ENCODE data around the gene SBNO2. TPM values are rescaled to one million over a fixed set of nuclear protein-coding genes. Genes with fewer than 3 reads are reported as not detected.

SBNO2 gene
- total RNA-seq, 1 donor from 2014 or later, result 53.0 TPM

GRCh38 chr19:1138121-1138520 is 35.9 kb downstream of the SBNO2 start:
- Mint-ChIP-seq H3K4me3 (no peak overlapping the region), H3K27ac (no peak overlapping the region), H3K36me3 (peaks cover 31% of the 10 kb centered on the region), H3K4me1 (no peaks in the 10 kb centered on the region), H3K27me3 (ENCODE audit: low read depth) (no peaks in the 10 kb centered on the region), H3K9me3 (peaks cover 8% of the 10 kb centered on the region)
- no peak for TF ChIP-seq CTCF (IDR thresholded peaks at IDR 0.05; ENCODE audit: unreplicated experiment)
- DNase-seq (ENCODE audit: low spot score in 2 of 2, unreplicated experiment in 2 of 2), result no peak

- H3K27ac Mint-ChIP-seq, result peak overlapping the region; percentile 53
- no peaks in the 10 kb centered on the region for H3K4me1 Mint-ChIP-seq
- peaks cover 22% of the 10 kb centered on the region for H3K36me3 Mint-ChIP-seq
- H3K27me3 Mint-ChIP-seq (ENCODE audit: low read depth), result no peaks in the 10 kb centered on the region
- no peak overlapping the region for H3K4me3 Mint-ChIP-seq
- peaks cover 4% of the 10 kb centered on the region for H3K9me3 Mint-ChIP-seq
- no peak for TF ChIP-seq CTCF (IDR thresholded peaks at IDR 0.05; ENCODE audit: unreplicated experiment)
- no peak for DNase-seq (ENCODE audit: low spot score in 2 of 2, unreplicated experiment in 2 of 2)
These were observed 37.3 kb downstream of the SBNO2 start for GRCh38 chr19:1136621-1137317.

- no peaks in the 10 kb centered on the region for H3K27me3 Mint-ChIP-seq (ENCODE audit: low read depth)
- H3K4me1 Mint-ChIP-seq, result peaks cover 3% of the 10 kb centered on the region
- no peak for TF ChIP-seq CTCF (IDR thresholded peaks at IDR 0.05; ENCODE audit: unreplicated experiment)
- H3K9me3 Mint-ChIP-seq, result peaks cover 4% of the 10 kb centered on the region
- DNase-seq (ENCODE audit: low spot score in 2 of 2, unreplicated experiment in 2 of 2), result no peak
- H3K27ac Mint-ChIP-seq, result no peak overlapping the region
- H3K4me3 Mint-ChIP-seq, result no peak overlapping the region
- peaks cover 18% of the 10 kb centered on the region for H3K36me3 Mint-ChIP-seq
These were observed 37.9 kb downstream of the SBNO2 start for GRCh38 chr19:1136201-1136600.

GRCh38 chr19:1135454-1135853 is 38.6 kb downstream of the SBNO2 start:
- no peak overlapping the region for H3K27ac Mint-ChIP-seq
- no peaks in the 10 kb centered on the region for H3K27me3 Mint-ChIP-seq (ENCODE audit: low read depth)
- no peak for TF ChIP-seq CTCF (IDR thresholded peaks at IDR 0.05; ENCODE audit: unreplicated experiment)
- peaks cover 13% of the 10 kb centered on the region for H3K36me3 Mint-ChIP-seq
- H3K4me3 Mint-ChIP-seq, result no peak overlapping the region
- no peak for DNase-seq (ENCODE audit: low spot score in 2 of 2, unreplicated experiment in 2 of 2)
- H3K4me1 Mint-ChIP-seq, result peaks cover 3% of the 10 kb centered on the region
- H3K9me3 Mint-ChIP-seq, result peaks cover 4% of the 10 kb centered on the region

GRCh38 chr19:1134431-1134830 is 39.6 kb downstream of the SBNO2 start:
- no peaks in the 10 kb centered on the region for H3K27me3 Mint-ChIP-seq (ENCODE audit: low read depth)
- peaks cover 3% of the 10 kb centered on the region for H3K4me1 Mint-ChIP-seq
- H3K9me3 Mint-ChIP-seq, result no peaks in the 10 kb centered on the region
- H3K27ac Mint-ChIP-seq, result no peak overlapping the region
- no peak for TF ChIP-seq CTCF (IDR thresholded peaks at IDR 0.05; ENCODE audit: unreplicated experiment)
- H3K4me3 Mint-ChIP-seq, result no peak overlapping the region
- peaks cover 7% of the 10 kb centered on the region for H3K36me3 Mint-ChIP-seq
- no peak for DNase-seq (ENCODE audit: low spot score in 2 of 2, unreplicated experiment in 2 of 2)

All from mesothelial cell of epicardium (in vitro differentiated cells).